ENCODE data around the gene SCN1A. TPM values are rescaled to one million over a fixed set of nuclear protein-coding genes. Genes with fewer than 3 reads are reported as not detected.
A peak's percentile ranks its signal among the peaks of the same experiment; 100 is the strongest.
"Not testable (repeated sequence)": the region's sequence is repeated elsewhere in the genome, so short reads cannot be mapped to it uniquely, and the experiment has no call there.

SCN1A gene
- total RNA-seq, 1 donor, result 0.72 TPM

GRCh38 chr2:166140475-166140874 is 12.7 kb upstream of the SCN1A start:
- Histone ChIP-seq H4K20me1 (ENCODE audit: insufficient read depth, low read length) (no peaks in the 10 kb centered on the region), H3K27ac (ENCODE audit: low read depth, low read length) (no peak overlapping the region), H3K4me3 (ENCODE audit: insufficient read depth, low read length) (no peak overlapping the region), H3K9me3 (ENCODE audit: low read depth, low read length) (no peaks in the 10 kb centered on the region), H3K4me1 (ENCODE audit: insufficient read depth, low read length) (no peaks in the 10 kb centered on the region), H3K79me2 (ENCODE audit: insufficient read depth, low read length) (no peaks in the 10 kb centered on the region), H3K4me2 (ENCODE audit: insufficient read depth, low read length) (peak overlapping the region; percentile 30), H3K36me3 (ENCODE audit: insufficient read depth, low read length) (no peaks in the 10 kb centered on the region), H3K27me3 (ENCODE audit: insufficient read depth, low read length) (no peaks in the 10 kb centered on the region), H2AFZ (ENCODE audit: low read length) (no peak overlapping the region)
- DNase-seq (ENCODE audit: insufficient read length, low spot score, missing footprints), result no peak
- no peak for TF ChIP-seq CTCF (IDR thresholded peaks at IDR 0.05; ENCODE audit: extremely low read depth, low read depth, low read length)

- not testable (repeated sequence) for H3K36me3 ChIP-seq (ENCODE audit: insufficient read depth, low read length); H3K4me2 ChIP-seq (ENCODE audit: insufficient read depth, low read length); H4K20me1 ChIP-seq (ENCODE audit: insufficient read depth, low read length); H3K4me3 ChIP-seq (ENCODE audit: insufficient read depth, low read length); H3K9me3 ChIP-seq (ENCODE audit: low read depth, low read length); H2AFZ ChIP-seq (ENCODE audit: low read length); DNase-seq (ENCODE audit: insufficient read length, low spot score, missing footprints); H3K4me1 ChIP-seq (ENCODE audit: insufficient read depth, low read length); H3K27ac ChIP-seq (ENCODE audit: low read depth, low read length); H3K79me2 ChIP-seq (ENCODE audit: insufficient read depth, low read length); H3K27me3 ChIP-seq (ENCODE audit: insufficient read depth, low read length)
Observed at GRCh38 chr2:166139479-166139878, 11.7 kb upstream of the SCN1A start.

- Histone ChIP-seq H3K27ac (ENCODE audit: low read depth, low read length) (no peak overlapping the region), H3K4me2 (ENCODE audit: insufficient read depth, low read length) (no peak overlapping the region), H4K20me1 (ENCODE audit: insufficient read depth, low read length) (no peaks in the 10 kb centered on the region), H3K4me1 (ENCODE audit: insufficient read depth, low read length) (no peaks in the 10 kb centered on the region), H3K79me2 (ENCODE audit: insufficient read depth, low read length) (no peaks in the 10 kb centered on the region), H3K9me3 (ENCODE audit: low read depth, low read length) (no peaks in the 10 kb centered on the region), H2AFZ (ENCODE audit: low read length) (no peak overlapping the region), H3K4me3 (ENCODE audit: insufficient read depth, low read length) (no peak overlapping the region), H3K36me3 (ENCODE audit: insufficient read depth, low read length) (no peaks in the 10 kb centered on the region), H3K27me3 (ENCODE audit: insufficient read depth, low read length) (peaks cover 5% of the 10 kb centered on the region)
- no peak for TF ChIP-seq CTCF (IDR thresholded peaks at IDR 0.05; ENCODE audit: extremely low read depth, low read depth, low read length)
- DNase-seq (ENCODE audit: insufficient read length, low spot score, missing footprints), result no peak
Observed at GRCh38 chr2:166138667-166139066, 10.8 kb upstream of the SCN1A start.

DNA sequence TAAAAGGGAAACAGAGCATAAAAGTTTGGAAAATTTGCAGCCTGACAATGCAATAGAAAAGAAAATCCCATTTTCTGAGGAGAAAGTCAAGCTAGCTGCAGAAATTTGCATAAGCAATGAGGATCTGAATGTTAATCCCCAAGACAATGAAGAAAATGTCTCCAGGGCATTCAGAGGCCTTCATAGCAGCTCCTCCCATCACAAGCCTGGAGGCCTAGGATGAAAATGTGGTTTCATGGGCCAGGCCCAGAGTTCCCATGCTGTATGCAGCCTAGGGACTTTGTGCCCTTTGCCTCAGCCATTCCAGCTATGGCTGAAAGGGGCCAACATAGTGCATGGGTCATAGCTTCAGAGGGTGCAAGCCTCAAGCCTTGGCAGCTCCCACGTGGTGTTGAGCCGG is 10.3 kb upstream of the SCN1A start:
- DNase-seq (ENCODE audit: insufficient read length, low spot score, missing footprints), result no peak
- Histone ChIP-seq H3K36me3 (ENCODE audit: insufficient read depth, low read length) (no peaks in the 10 kb centered on the region), H3K4me3 (ENCODE audit: insufficient read depth, low read length) (no peak overlapping the region), H3K27ac (ENCODE audit: low read depth, low read length) (no peak overlapping the region), H3K9me3 (ENCODE audit: low read depth, low read length) (no peaks in the 10 kb centered on the region), H3K79me2 (ENCODE audit: insufficient read depth, low read length) (no peaks in the 10 kb centered on the region), H3K27me3 (ENCODE audit: insufficient read depth, low read length) (peaks cover 6% of the 10 kb centered on the region), H4K20me1 (ENCODE audit: insufficient read depth, low read length) (no peaks in the 10 kb centered on the region), H3K4me2 (ENCODE audit: insufficient read depth, low read length) (no peak overlapping the region), H3K4me1 (ENCODE audit: insufficient read depth, low read length) (no peaks in the 10 kb centered on the region), H2AFZ (ENCODE audit: low read length) (no peak overlapping the region)
- no peak for TF ChIP-seq CTCF (IDR thresholded peaks at IDR 0.05; ENCODE audit: extremely low read depth, low read depth, low read length)
